K562 (cell line): ENCODE data around the gene HAGHL. TPM values are rescaled to one million over a fixed set of nuclear protein-coding genes. Genes with fewer than 3 reads are reported as not detected.

ENCODE experiments used
- ATF7 ChIP-seq: fragments of 450-650 bp; IDR thresholded peaks from 2 replicates; pipeline ENCODE4 v1.7.1; 2014; ENCODE audit warnings: mild to moderate bottlenecking, moderate library complexity
- CEBPB ChIP-seq: fragments of 450-650 bp; IDR thresholded peaks from 2 replicates; pipeline ENCODE4 v1.6.1; 2016; ENCODE audit warnings: missing genetic modification characterization, missing compliant biosample characterization
- CTBP1 ChIP-seq: fragments of 450-650 bp; IDR thresholded peaks from 2 replicates; pipeline ENCODE4 v1.6.1; 2016; ENCODE audit warnings: borderline replicate concordance
- FOXK1 ChIP-seq: sonication (generic); formaldehyde crosslinking; IDR thresholded peaks from 2 replicates; pipeline ENCODE4 v1.8.0; 2022; ENCODE audit warnings: missing genetic modification reagents, mild to moderate bottlenecking, borderline replicate concordance
- GTF2E2 ChIP-seq: fragments of 200-800 bp; sonication (Bioruptor generic); IDR thresholded peaks from 2 replicates; pipeline ENCODE4 v1.6.1; 2016; ENCODE audit warnings: missing genetic modification characterization, missing compliant biosample characterization
- HCFC1 ChIP-seq: IDR thresholded peaks from 2 replicates; pipeline ENCODE4 v1.6.1; 2012; ENCODE audit warnings: low read depth, low read length, improper control_type of control experiment
- MAX ChIP-seq: sonication (generic); formaldehyde crosslinking; IDR thresholded peaks from 2 replicates; pipeline ENCODE4 v1.9.0; 2022; ENCODE audit warnings: mild to moderate bottlenecking, missing genetic modification reagents
- REST ChIP-seq, 2 experiments: fragments of 450-650 bp; formaldehyde crosslinking in 1 of 2; IDR thresholded peaks; 2 replicates each; pipeline versions ENCODE4 v1.4.0 to v1.6.1; 2014 to 2020; ENCODE audit warnings: mild to moderate bottlenecking in 2 of 2, borderline replicate concordance in 1 of 2, low read depth in 1 of 2
- SIX5 ChIP-seq, 2 experiments: IDR thresholded peaks; 2 replicates each; pipeline ENCODE4 v1.6.1; 2011; ENCODE audit warnings: low read length in 2 of 2, borderline replicate concordance in 1 of 2, low read depth in 1 of 2, mild to moderate bottlenecking in 1 of 2, moderate library complexity in 1 of 2; ENCODE audit not compliant: insufficient read depth in 1 of 2
- TAL1 ChIP-seq: fragments of 450-650 bp; IDR thresholded peaks from 2 replicates; pipeline ENCODE4 v1.6.1; 2016; ENCODE audit warnings: mild to moderate bottlenecking
- ZNF586 ChIP-seq: fragments of 450-650 bp; formaldehyde crosslinking; conservative IDR thresholded peaks from 2 replicates; pipeline ENCODE4 v1.4.0; 2020; ENCODE audit warnings: mild to moderate bottlenecking, moderate library complexity
- polyA plus RNA-seq, 8 experiments: library from polyadenylated mRNA; depleted of rRNA in 4 of 8; stranded (reverse) in 5 of 8; unstranded in 3 of 8; fragments of >200 nt; fragmentation: Nextera tagmentation in 2 of 8; fragmentation: Illumina TruSeq in 1 of 8; extraction: Ambion mirVana in 2 of 8; extraction: Trizol in 1 of 8; gene quantifications; 2 replicates each; pipeline versions ENCODE4 v1.2.1 to v1.2.3, GENCODE V29; 2011 to 2014; ENCODE audit warnings: inconsistent platforms in 1 of 8, missing spikeins in 1 of 8
- total RNA-seq, 7 experiments: library from RNA; depleted of rRNA in 6 of 7; stranded (reverse); fragments of >200 nt in 6 of 7; fragmentation: Illumina TruSeq in 2 of 7; extraction: Trizol in 2 of 7; gene quantifications; 2 replicates each; pipeline versions ENCODE4 v1.2.1 to v1.2.3, GENCODE V29; 2011 to 2021; ENCODE audit warnings: low replicate concordance in 1 of 7
- TF ChIP-seq, protein P1 (sequence below), 2 experiments: fragments of 200-800 bp in 1 of 2; sonication (Bioruptor generic) in 1 of 2; sonication (generic) in 1 of 2; formaldehyde crosslinking in 1 of 2; IDR thresholded peaks in 1 of 2; conservative IDR thresholded peaks in 1 of 2; 2 replicates each; pipeline versions ENCODE4 v1.5.0 to v1.6.1; 2016 to 2020; ENCODE audit warnings: missing compliant biosample characterization in 1 of 2, missing genetic modification characterization in 1 of 2, missing genetic modification reagents in 1 of 2
- TF ChIP-seq, protein P2 (sequence below), 2 experiments: IDR thresholded peaks; 2 replicates each; pipeline ENCODE4 v1.6.1; 2011; ENCODE audit warnings: borderline replicate concordance in 1 of 2, control low read depth in 1 of 2, low read depth in 1 of 2, low read length in 1 of 2, mild to moderate bottlenecking in 1 of 2, mixed read lengths in 1 of 2, moderate library complexity in 1 of 2; ENCODE audit not compliant: insufficient read depth in 1 of 2, insufficient read length in 1 of 2, poor library complexity in 1 of 2, severe bottlenecking in 1 of 2; ENCODE audit errors: extremely low read depth in 1 of 2

The HAGHL gene
- total and polyA plus RNA-seq, 9 of the 15 experiments (the other 6 are each of a cell fraction or from before 2014, with no cell fraction given), result 0.31 to 83.4 (median 20.7) TPM

DNA sequence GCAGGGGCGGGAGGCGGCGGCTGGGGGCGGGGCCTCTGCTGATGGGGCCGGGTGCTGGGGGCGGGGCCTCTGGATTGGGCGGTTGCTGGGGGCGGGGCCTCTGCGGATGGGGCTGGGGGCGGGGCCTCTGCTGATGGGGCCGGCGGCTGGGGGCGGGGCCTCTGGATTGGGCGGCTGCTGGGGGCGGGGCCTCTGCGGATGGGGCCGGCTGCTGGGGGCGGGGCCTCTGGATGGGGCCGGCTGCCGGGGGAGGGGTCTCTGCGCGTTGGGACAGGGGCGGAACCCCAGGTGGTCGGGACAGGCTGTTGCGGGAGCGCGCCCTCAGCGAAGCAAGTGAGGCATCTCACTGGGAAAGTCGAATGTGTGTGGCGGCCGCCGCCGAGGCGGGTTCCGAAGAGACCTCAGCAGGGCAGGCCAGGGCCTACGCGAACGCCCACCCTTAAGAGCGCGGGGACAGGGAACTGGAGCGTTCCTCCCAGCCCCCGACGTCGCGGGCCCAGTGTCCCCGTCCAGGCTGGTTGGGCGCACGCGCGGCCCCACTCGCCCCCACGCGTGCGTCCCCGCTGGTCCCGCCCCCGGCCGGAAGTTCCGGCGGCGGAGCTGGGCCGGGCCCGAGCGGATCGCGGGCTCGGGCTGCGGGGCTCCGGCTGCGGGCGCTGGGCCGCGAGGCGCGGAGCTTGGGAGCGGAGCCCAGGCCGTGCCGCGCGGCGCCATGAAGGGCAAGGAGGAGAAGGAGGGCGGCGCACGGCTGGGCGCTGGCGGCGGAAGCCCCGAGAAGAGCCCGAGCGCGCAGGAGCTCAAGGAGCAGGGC, 46.9 kb upstream of the HAGHL start, which contains the start of gene STUB1 (continued):
- TF ChIP-seq, protein P1, sequence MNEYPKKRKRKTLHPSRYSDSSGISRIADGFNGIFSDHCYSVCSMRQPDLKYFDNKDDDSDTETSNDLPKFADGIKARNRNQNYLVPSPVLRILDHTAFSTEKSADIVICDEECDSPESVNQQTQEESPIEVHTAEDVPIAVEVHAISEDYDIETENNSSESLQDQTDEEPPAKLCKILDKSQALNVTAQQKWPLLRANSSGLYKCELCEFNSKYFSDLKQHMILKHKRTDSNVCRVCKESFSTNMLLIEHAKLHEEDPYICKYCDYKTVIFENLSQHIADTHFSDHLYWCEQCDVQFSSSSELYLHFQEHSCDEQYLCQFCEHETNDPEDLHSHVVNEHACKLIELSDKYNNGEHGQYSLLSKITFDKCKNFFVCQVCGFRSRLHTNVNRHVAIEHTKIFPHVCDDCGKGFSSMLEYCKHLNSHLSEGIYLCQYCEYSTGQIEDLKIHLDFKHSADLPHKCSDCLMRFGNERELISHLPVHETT (CRISPR knock-in tag; conservative IDR thresholded peaks at IDR 0.05 in 1 of 2, IDR thresholded peaks at IDR 0.05 in 1 of 2), result peak in 1 of 2 experiments; percentile 76; a peak in 2 of 4 replicates
- no peak for TF ChIP-seq ZNF586 (CRISPR knock-in tag)
- no peak for TF ChIP-seq SIX5 (IDR thresholded peaks at IDR 0.05; ENCODE audit: borderline replicate concordance in 1 of 2, insufficient read depth in 1 of 2, low read depth in 1 of 2, low read length in 2 of 2)
- peak; percentile 54 for TF ChIP-seq ATF7
- no peak for TF ChIP-seq FOXK1 (CRISPR knock-in tag)
- TF ChIP-seq CTBP1, result peak; percentile 73
- peak; percentile 78 for TF ChIP-seq MAX
- no peak for TF ChIP-seq GTF2E2 (tag)
- TF ChIP-seq, protein P2, sequence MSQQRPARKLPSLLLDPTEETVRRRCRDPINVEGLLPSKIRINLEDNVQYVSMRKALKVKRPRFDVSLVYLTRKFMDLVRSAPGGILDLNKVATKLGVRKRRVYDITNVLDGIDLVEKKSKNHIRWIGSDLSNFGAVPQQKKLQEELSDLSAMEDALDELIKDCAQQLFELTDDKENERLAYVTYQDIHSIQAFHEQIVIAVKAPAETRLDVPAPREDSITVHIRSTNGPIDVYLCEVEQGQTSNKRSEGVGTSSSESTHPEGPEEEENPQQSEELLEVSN (IDR thresholded peaks at IDR 0.05; ENCODE audit: borderline replicate concordance in 1 of 2, extremely low read depth in 1 of 2, insufficient read depth in 1 of 2, insufficient read length in 1 of 2, low read depth in 1 of 2, low read length in 1 of 2, poor library complexity in 1 of 2, severe bottlenecking in 1 of 2), result peak; percentile 26 to 53
- 0 out of 2 replicates have a peak, but pooled peaks have one; percentile 27 for TF ChIP-seq HCFC1
- TF ChIP-seq REST (IDR thresholded peaks at IDR 0.05; ENCODE audit: borderline replicate concordance), result no peak
- peak; percentile 62; the same call in 1 of the 2 replicates for TF ChIP-seq REST (CRISPR knock-in tag; IDR thresholded peaks at IDR 0.05; ENCODE audit: low read depth)
- no peak for TF ChIP-seq TAL1
- TF ChIP-seq CEBPB (tag), result no peak
